ENCODE data around the gene PNMT. TPM values are rescaled to one million over a fixed set of nuclear protein-coding genes. Genes with fewer than 3 reads are reported as not detected.

PNMT gene
- total and polyA plus RNA-seq, 2 of the 8 experiments (the other 6 are each of a cell fraction or from before 2014, with no cell fraction given), result 5.6 to 10.9 TPM

DNA sequence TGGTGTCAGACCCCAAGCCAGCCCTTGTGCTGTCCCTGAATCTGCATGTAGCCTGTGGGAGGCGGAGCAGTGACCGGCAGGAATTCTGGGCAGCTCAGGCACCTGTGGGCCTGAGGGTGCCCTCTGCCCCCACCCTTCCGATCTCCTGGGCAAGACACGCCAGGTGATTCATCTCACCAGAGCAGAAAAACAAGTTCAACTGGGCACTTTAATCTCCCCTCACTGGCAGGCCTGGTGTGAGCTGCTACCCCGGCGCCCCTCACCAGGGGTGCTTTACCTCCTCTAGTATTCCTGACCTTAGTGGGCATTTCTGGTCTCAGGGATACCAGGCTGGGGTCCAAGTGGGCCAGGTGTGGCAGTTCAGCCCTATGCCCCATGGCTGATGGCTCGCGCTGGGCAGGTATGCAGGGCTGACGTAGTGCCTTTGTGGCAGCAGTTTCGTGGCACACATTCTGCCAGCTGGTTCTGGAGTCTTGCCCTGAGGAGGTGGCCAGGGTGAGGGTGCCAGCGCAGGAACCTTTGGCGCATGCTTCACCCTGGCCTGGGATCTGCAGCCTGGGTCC lies 37.6 kb downstream of the PNMT start:
- Histone ChIP-seq H3K79me1 (ENCODE audit: low read depth, low read length) (peaks cover 22% of the 10 kb centered on the region), H4K91ac (replicated peaks; ENCODE audit: insufficient read length, low read length) (no peak overlapping the region), H2BK20ac (ENCODE audit: low read length) (0 out of 2 replicates have a peak overlapping the region, but pooled peaks have one; percentile 34), H3K4me1 (replicated peaks in 1 of 4; ENCODE audit: control insufficient read depth in 3 of 4, insufficient read depth in 4 of 4, low read length in 3 of 4) (peaks cover 12 to 43% (median 26%) of the 10 kb centered on the region in 4 experiments), H2BK12ac (ENCODE audit: low read depth, low read length) (peak overlapping the region; percentile 75; the same call in 1 of the 2 replicates), H3K27ac (ENCODE audit: low read depth, low read length) (peak overlapping the region; percentile 72), H3K9me3 (ENCODE audit: insufficient read depth in 2 of 2, low read depth in 1 of 2, low read length in 1 of 2) (no peaks in the 10 kb centered on the region), H2BK15ac (ENCODE audit: low read length) (0 out of 2 replicates have a peak overlapping the region, but pooled peaks have one; percentile 81), H3K27me3 (replicated peaks in 1 of 4; ENCODE audit: control insufficient read depth in 3 of 4, extremely low read depth in 1 of 4, insufficient read depth in 3 of 4, low read length in 3 of 4) (no peaks in the 10 kb centered on the region), H3K79me2 (ENCODE audit: control insufficient read depth in 1 of 2, insufficient read depth in 2 of 2, low read length in 2 of 2) (peaks cover 38 to 91% of the 10 kb centered on the region in 2 experiments), H4K5ac (ENCODE audit: insufficient read length, low read depth, low read length) (peak overlapping the region; percentile 10), H3K23me2 (ENCODE audit: low read depth, low read length) (peaks cover 9% of the 10 kb centered on the region), H3K4ac (replicated peaks; ENCODE audit: insufficient read length, low read depth, low read length) (no peak overlapping the region), H3K4me2 (ENCODE audit: insufficient read depth in 1 of 2, low read depth in 2 of 2, low read length in 2 of 2) (peak overlapping the region; percentile 63 to 88; a peak in 1 of 4 replicates), H2BK5ac (ENCODE audit: low read depth, low read length) (peak overlapping the region; percentile 67), H3K56ac (replicated peaks; ENCODE audit: insufficient read length, low read depth, low read length) (no peak overlapping the region), H4K20me1 (replicated peaks in 1 of 2; ENCODE audit: control insufficient read depth in 1 of 2, insufficient read depth in 2 of 2, low read length in 2 of 2) (peaks cover 29 to 44% of the 10 kb centered on the region in 2 experiments), H4K8ac (ENCODE audit: extremely low read depth, insufficient read depth, low read length) (no peak overlapping the region; the same call in 1 of the 2 replicates), H2AK5ac (ENCODE audit: low read depth, low read length) (no peak overlapping the region), H3K9ac (replicated peaks in 1 of 4; ENCODE audit: extremely low read depth in 1 of 4, low read depth in 3 of 4, low read length in 3 of 4) (peak overlapping the region in 2 of 4 experiments; percentile 9 to 38; a peak in 3 of 7 replicates), H3K36me3 (ENCODE audit: control insufficient read depth in 2 of 4, insufficient read depth in 4 of 4, low read length in 3 of 4) (peaks cover 18 to 43% (median 35%) of the 10 kb centered on the region in 4 experiments), H2BK120ac (replicated peaks; ENCODE audit: low read depth, low read length) (no peak overlapping the region), H3K14ac (ENCODE audit: insufficient read length) (no peak overlapping the region), H3K23ac (ENCODE audit: insufficient read length) (no peak overlapping the region), H3K18ac (ENCODE audit: extremely low read depth, low read length) (peak overlapping the region; percentile 75; the same call in 1 of the 2 replicates), H3K4me3 (ENCODE audit: extremely low read depth in 1 of 4, insufficient read depth in 2 of 4, low read depth in 3 of 4, low read length in 4 of 4) (peak overlapping the region in 1 of 4 experiments; percentile 26; a peak in 1 of 8 replicates), H2AFZ (ENCODE audit: low read length) (no peak overlapping the region)
- DNase-seq (ENCODE audit: low read depth in 1 of 2, low spot score in 2 of 2) (no peak), FAIRE-seq (no peak)
- WGBS, 2 experiments (ENCODE audit: extremely low coverage in 1 of 2, insufficient coverage in 1 of 2, insufficient read length in 1 of 2, insufficient replicate concordance in 2 of 2, low coverage in 1 of 2, low lambda C conversion rate in 2 of 2, missing lambda C conversion rate in 1 of 2), result 91% methylated on average over 9 of the region's 12 CpGs; no CpG with 5 or more reads in 1 of the 2 experiments
- ChIA-PET CTCF (ENCODE audit: partially characterized antibody) (interaction anchor here (0.8 to 52.4 kb wide), 7 partner anchors 10 to 72 kb away, joined by 3 to 1885 read pairs (median 7); partner anchors contain the start of genes MIEN1, PPP1R1B and STARD3), POLR2A (ENCODE audit: partially characterized antibody) (interaction anchor here (0.9 to 38.1 kb wide), 9 partner anchors 9 to 255 kb away, joined by 3 to 708 read pairs (median 6); partner anchors contain the start of genes MED1, MIEN1, PGAP3 and PNMT)
- no peak for TF ChIP-seq SP1 (IDR thresholded peaks at IDR 0.05; ENCODE audit: low read depth, low read length)
- TF ChIP-seq EZH2 (IDR thresholded peaks at IDR 0.05; ENCODE audit: low read depth, low read length, severe bottlenecking), result no peak
- no peak for TF ChIP-seq SAP30 (IDR thresholded peaks at IDR 0.05; ENCODE audit: insufficient read depth, insufficient replicate concordance, low read length)
- no peak for TF ChIP-seq KDM5A (IDR thresholded peaks at IDR 0.05; ENCODE audit: low read length)
- no peak for TF ChIP-seq SIN3A (conservative IDR thresholded peaks at IDR 0.05 in 1 of 2, IDR thresholded peaks at IDR 0.05 in 1 of 2; ENCODE audit: low read depth in 1 of 2, low read length in 2 of 2)
- TF ChIP-seq YY1 (IDR thresholded peaks at IDR 0.05; ENCODE audit: low read depth, low read length), result no peak
- no peak for TF ChIP-seq NRF1 (IDR thresholded peaks at IDR 0.05; ENCODE audit: low read depth, low read length)
- no peak for TF ChIP-seq JUND (IDR thresholded peaks at IDR 0.05; ENCODE audit: low read length)
- no peak for TF ChIP-seq KDM4A (IDR thresholded peaks at IDR 0.05; ENCODE audit: low read depth, low read length, severe bottlenecking)
- TF ChIP-seq, protein P1, sequence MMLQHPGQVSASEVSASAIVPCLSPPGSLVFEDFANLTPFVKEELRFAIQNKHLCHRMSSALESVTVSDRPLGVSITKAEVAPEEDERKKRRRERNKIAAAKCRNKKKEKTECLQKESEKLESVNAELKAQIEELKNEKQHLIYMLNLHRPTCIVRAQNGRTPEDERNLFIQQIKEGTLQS (IDR thresholded peaks at IDR 0.05; ENCODE audit: insufficient read depth, low read depth, low read length), result no peak
